ENCODE results near the gene DDIT4. TPM values are rescaled to one million over a fixed set of nuclear protein-coding genes. Genes with fewer than 3 reads are reported as not detected.
"Not testable (repeated sequence)": the region's sequence is repeated elsewhere in the genome, so short reads cannot be mapped to it uniquely, and the experiment has no call there.

The DDIT4 gene
- total RNA-seq, 1 experiment from 2014 or later = 408 TPM

DNA sequence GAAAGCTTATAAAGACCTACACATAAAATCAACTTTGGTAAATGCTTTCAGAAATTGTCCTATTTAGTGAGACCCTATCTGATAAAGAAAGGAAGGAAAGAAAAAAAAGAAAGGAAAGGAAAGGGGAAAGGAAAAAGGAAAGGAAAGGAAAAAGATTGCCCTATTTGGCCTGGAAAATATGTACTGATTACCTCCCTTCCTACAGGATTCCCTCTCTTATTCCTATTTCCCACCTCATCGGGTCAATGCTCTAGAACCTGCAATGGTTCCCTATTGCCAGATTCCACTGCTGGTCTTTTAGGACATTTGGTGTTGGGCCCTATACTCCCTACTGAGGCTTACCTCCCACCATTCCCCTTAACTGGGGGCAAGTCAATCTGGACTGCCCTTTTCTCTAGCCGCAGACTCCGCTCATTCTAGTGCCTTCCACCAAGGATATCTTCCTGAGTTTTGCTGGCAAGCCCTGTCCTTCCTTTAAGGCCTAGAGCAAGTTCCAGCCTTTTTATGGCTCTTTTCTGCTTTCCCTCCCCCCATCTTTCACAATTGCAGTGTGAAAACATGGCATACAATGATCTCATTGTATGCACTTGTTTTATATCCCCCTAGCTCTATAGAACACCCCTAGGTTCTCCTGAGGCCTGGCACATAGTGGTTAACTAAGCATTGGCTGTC, 4.4 kb downstream of the DDIT4 start:
- DNase-seq (ENCODE audit: low read depth) = no peak
- in situ Hi-C loops (cut with HindIII; ENCODE audit: low pct_unique_long_range_greater_than_20kb, low sequenced_read_pairs) = loop anchor here (5.0 kb wide), 1 partner anchor 34 kb away; no protein-coding TSS in a partner anchor

DNA sequence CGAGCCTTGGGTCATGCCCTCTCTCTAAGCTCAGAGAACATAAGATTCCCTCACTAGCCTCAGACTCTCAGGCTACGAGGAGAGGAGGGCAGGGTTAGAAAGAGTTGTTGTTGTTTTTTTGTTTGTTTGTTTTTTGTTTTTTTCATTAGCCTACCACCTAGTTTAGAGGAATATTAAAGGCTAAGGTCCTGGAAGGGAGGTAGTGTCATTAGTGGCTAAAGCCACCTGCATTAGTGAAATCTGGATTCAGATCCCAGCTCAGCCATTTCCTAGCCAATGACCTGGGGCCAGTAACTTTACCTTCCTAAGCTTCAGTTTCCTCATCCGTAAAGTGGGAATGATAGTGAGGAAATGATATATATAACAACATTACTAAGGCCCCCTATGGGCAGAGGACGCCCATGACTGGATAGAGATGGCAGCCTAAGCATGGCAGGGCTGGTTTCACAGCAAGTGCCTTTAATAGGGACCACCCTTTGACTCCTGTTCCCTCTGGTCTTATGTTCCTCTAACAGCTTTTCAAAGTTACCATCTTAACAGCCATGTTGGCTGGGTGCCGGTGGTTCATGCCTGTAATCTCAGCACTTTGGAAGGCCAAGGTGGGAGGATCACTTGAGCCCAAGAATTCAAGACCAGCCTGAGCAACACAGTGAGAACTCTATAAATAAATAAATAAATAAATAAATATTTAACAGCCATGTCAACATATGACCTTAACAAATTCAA, 5.1 kb downstream of the DDIT4 start:
- in situ Hi-C loops (cut with HindIII; ENCODE audit: low pct_unique_long_range_greater_than_20kb, low sequenced_read_pairs) = loop anchor here (5.0 kb wide), 1 partner anchor 33 kb away; no protein-coding TSS in a partner anchor
- no peak for DNase-seq (ENCODE audit: low read depth)

DNA sequence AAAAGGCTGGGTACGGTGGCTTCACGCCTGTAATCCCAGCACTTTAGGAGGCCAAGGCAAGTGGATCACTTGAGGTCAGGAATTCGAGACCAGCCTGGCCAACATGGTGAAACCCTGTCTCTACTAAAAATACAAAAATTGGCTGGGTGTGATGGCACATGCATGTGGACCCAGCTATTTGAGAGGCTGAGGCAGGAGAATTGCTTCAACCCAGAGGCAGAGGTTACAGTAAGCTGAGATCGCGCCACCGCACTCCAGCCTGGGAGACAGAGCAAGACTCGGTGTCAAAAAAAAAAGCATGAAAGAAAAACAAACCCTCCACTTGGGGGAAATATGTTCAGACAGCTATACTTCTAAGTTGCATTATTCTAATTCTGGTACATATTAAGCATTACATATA, 5.9 kb downstream of the DDIT4 start:
- in situ Hi-C loops (cut with HindIII; ENCODE audit: low pct_unique_long_range_greater_than_20kb, low sequenced_read_pairs) = loop anchor here (5.0 kb wide), 1 partner anchor 33 kb away; no protein-coding TSS in a partner anchor

DNA sequence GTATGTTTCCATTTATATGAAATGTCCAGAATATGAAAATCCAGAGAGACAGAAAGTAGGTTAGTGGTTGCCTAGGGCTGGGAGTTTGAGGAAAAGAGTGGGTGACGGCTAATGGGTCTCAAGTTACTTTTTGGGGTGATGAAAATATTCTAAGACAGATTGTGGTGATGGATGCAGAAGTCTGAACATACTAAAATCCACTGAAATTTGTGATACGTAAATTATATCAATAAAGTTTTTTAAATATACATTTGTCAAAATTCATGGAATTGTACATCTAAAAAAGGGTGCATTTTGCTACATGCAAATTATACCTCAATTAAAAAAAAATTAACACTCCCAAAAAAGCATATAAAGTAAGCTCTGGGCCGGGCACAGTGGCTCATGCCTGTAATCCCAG, 9.4 kb downstream of the DDIT4 start:
- in situ Hi-C loops (cut with HindIII; ENCODE audit: low pct_unique_long_range_greater_than_20kb, low sequenced_read_pairs) = no loop called here
- DNase-seq (ENCODE audit: low read depth) = no peak

More for the DNA sequence above, 5.9 kb downstream of the DDIT4 start:
- not testable (repeated sequence) for DNase-seq (ENCODE audit: low read depth)

DNA sequence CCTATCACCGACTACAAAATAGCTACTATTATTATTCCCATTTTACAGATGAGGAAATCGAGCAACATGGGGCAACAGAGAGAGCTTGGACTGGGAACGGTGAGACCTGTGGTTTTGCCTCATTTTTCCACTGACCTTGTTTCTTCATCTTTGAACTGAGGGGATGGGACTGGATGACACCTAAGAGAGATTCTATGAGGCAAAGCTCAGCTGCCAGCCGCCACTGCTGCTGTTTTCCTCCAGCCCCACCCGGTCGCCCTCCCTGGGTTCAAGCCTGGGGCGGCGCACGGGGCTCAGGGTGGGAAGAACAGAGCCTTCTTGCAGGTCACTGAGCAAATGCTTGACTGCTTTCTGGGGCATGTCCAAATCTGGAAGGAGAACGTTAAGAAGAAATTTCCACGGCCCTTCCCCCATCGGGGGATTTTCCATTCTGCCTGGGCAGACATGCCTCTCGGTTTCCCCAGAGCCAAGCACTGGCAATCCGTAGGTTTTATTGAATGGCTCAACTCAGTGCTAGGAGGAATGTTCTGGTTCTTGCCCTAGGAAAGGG, 12.3 kb downstream of the DDIT4 start:
- in situ Hi-C loops (cut with HindIII; ENCODE audit: low pct_unique_long_range_greater_than_20kb, low sequenced_read_pairs) = no loop called here
- peak; percentile 89 for DNase-seq (ENCODE audit: low read depth)

DNA sequence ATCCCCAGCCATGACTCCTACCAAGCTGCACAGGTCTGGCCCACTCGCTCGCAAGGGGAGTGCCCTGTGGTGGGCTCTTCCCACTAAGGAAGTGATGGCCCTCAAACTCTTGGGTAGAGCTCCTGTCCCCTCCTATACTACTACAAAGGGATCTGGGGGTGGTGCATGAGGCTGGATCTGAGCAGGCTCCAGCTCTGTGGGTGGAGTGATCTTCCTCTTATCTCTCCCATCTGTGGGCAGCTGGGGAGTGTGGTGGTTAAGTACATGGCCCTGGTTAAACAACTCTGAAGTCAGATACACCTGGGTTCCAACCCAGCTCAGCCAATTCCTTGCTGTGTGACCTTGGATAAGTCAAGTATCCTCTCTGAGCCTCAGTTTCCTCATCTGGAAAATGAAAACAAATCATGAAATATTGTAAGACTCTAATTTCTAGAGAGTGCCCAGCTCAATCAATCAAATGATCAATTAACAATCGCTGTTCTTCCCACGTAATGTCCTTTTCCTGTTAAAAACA, 17.4 kb downstream of the DDIT4 start:
- DNase-seq (ENCODE audit: low read depth) = no peak
- in situ Hi-C loops (cut with HindIII; ENCODE audit: low pct_unique_long_range_greater_than_20kb, low sequenced_read_pairs) = no loop called here

DNA sequence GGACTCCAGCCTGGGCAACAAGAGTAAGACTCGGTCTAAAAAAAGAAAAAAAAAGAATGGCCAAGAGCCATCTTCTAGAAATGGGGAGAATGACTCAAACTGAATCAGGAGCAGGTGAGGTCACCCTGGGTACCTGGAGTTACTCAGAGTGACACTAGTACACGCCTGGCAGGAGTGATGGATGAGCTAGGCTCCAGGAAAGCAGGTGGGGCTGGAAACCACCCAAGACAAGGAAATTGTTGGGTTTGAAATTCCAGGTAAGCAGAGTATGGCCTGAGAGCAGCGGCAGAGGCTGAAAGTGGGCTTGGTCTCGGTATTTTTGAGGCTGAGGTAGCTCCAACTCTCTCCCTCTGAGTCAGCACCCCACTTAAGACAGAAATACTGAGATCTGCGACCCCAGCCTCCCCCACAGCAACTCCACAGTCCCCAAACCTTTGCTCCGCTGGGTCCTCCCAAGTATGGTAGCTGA, 18.5 kb downstream of the DDIT4 start:
- peak; percentile 65 for DNase-seq (ENCODE audit: low read depth)
- in situ Hi-C loops (cut with HindIII; ENCODE audit: low pct_unique_long_range_greater_than_20kb, low sequenced_read_pairs) = no loop called here

DNA sequence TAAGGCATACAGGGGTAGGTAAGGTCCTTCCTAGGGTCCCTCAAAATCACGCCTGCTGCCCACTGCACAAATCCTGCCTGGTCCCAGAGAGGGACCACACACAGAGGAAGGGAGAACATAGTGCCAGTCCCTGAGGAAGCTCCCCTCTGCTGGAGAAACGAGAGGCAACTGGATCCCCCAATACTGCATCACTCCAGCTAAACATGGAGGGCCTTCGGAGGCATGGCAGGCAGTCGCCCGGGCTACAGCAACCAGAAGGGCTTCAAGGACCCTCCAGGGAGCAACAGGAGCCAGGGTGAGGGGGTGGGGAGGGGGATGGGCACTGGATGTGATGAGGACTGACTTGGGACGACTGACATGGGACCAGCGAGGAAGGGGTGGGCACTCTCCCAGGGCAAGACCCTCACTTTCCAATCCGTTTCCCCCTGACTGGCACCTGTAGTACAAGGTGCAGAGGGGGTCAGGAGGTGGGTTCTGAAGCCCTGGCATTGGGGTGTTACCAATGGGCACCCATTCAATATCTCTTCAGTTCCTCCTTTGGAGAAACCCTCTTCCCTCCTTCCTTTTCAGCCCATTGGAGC, 21.7 kb downstream of the DDIT4 start:
- in situ Hi-C loops (cut with HindIII; ENCODE audit: low pct_unique_long_range_greater_than_20kb, low sequenced_read_pairs) = no loop called here
- DNase-seq (ENCODE audit: low read depth) = no peak

DNA sequence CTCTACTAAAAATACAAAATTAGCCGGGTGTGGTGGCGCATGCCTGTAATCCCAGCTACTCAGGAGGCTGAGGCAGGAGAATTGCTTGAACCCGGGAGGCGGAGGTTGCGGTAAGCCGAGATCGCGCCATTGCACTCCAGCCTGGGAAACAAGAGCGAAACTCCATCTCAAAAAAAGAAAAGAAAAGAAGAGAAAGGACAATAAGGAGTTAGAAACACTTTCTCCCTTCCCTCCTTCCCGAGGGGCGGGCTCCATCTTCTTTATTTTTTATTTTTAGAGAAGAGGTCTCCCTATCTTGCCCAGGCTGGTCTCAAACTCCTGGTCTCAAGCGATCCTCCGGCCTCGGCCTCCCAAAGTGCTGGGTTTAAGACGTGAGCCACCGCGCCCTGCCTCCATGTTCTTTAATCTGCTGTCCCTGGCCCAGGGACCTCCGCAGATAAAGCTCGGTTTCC, 23.1 kb downstream of the DDIT4 start:
- in situ Hi-C loops (cut with HindIII; ENCODE audit: low pct_unique_long_range_greater_than_20kb, low sequenced_read_pairs); DNase-seq (ENCODE audit: low read depth): not testable (repeated sequence)

DNA sequence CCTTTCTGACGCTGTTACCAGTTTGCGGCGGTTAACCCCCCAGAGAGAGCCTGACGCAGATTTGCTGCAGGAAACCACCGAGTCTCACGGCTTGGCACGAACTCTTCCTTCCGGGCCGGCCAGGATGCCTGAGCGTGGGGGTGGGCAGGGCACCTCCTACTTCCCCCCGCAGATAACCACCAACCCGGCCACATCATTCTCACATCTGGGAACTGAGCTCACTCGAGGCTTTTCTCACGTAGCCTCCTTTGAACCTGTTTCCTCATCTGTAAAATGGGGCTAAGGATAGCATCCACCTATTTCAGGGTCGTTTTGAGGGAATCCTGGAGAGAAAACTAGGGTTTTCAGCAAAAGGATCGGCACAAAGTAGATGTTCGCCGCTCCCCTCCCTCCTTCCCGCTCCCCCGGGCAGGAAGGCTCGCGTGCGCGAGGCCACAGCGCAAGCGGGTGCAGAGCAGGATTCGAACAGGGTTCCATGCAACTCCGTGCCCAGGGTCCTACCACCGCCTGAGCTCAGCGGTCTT, 23.6 kb downstream of the DDIT4 start:
- in situ Hi-C loops (cut with HindIII; ENCODE audit: low pct_unique_long_range_greater_than_20kb, low sequenced_read_pairs) = no loop called here
- DNase-seq (ENCODE audit: low read depth) = peak; percentile 92

DNA sequence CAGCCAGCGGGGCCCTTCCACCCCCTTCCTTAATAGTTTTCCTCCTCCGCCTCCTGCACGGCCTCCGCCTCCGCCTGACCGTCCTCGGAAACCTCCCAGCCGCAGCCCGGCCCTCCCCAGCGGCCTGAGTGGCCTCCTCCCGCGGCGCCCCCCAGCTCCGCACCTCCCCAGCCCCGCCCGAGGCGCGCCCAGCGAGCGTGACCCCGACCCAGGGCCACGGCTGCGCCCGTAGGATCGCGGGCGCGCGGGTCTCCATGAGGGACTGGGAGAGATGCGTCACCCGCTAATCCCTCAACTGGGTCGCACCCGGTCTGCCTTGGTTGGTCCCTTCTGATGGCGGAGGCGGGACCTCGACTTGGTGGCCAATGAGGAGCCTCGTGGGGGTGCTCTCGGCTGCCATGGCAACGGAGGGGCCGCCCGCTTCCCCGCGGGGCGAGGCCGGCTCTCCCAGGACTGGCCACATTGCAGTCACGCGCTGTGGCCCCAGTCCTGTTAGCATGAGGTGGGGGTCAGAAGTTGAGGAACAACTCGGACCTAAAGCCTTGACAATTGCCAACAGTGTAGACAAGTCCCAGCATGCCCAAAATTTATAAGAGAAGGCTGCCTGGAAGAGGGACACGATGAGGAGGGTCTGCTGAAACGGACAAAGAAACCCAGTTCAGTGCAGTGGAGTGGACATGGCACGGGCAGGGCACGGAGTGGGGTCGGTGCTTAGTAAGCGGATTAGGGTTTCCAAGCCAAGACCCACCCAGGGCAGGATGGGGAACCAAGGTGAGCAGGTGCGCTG, 24.3 kb downstream of the DDIT4 start:
- in situ Hi-C loops (cut with HindIII; ENCODE audit: low pct_unique_long_range_greater_than_20kb, low sequenced_read_pairs) = no loop called here
- DNase-seq (ENCODE audit: low read depth) = peak; percentile 100

DNA sequence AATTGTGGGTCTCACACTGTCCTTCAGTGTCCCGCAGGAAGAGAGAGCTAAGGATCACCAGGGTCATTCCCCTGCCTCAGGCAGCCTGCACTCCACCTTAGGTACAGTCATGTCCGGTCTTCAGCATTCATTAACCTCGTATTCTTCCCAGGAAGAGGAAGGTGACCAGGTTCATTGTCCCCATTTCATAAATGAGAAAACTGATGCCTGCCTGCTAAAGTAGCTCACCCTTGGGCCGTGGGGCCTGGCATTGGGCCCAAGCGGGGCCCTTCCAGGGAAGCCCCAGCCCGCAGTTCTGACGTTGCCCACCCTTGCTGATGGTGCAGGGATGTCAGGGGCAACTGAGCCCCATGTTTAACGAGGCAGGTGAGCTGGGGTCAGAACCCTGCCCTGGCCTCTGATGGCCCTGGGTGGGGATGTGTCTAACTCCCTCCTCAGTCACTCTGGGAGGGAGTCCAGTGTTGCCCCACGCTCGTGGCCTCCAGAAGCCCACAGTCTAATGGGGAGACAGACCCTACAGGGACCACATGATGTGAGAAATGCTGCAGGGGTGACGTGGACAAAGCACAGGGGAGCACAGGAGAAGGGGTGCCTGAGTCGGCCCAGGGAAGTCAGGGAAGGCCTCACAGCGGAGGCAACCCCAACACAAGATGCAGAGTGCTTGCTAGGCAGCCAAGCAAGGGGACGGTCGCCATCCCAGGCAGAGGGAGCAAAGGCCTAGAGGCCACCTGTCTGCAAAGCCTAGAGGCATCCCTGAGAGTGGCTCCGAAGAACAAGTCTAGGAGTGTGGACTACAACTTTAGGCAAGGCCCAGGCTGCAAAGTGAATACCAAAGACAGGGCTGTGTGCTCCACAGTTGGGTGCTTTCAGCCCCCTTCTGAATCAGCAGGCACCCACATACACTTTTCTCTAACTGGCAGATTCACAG, 25.1 kb downstream of the DDIT4 start:
- in situ Hi-C loops (cut with HindIII; ENCODE audit: low pct_unique_long_range_greater_than_20kb, low sequenced_read_pairs) = no loop called here

DNA sequence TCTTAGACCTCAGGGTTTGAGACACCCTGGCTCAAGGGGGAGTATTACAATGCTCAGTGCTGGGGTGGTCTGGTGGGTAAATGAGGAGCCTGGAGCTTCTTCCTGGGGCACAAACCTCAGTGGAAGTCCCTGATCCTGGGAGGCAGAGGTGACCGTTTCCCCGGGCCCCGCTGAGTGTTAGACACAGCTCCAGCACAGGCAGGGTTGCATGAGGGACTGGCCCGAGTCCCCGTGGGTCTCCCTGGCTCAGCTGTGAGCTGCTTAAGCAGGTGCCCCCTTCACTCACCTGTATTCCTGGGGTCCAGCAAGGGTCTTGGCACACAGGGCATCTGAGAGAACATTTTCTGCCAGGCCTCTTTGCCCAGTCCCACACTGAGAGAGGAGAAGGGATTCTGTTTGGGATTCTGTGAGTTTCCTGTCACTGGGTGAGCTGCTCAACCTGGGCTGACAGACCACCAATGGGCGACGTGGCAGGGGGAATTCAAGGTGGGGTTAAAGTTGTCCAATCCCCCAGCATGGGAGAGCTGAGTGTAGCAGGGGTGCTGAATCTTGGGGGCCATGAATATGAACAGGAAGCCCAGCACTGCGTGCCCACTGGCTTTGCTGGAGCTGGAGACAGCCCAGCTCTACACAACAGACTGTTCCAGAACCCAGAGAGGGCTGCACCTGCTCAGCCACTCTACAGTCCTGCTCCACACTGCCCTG, 29.9 kb downstream of the DDIT4 start:
- no peak for DNase-seq (ENCODE audit: low read depth)
- in situ Hi-C loops (cut with HindIII; ENCODE audit: low pct_unique_long_range_greater_than_20kb, low sequenced_read_pairs) = no loop called here

More for the DNA sequence above, 25.1 kb downstream of the DDIT4 start:
- no peak for DNase-seq (ENCODE audit: low read depth)

DNA sequence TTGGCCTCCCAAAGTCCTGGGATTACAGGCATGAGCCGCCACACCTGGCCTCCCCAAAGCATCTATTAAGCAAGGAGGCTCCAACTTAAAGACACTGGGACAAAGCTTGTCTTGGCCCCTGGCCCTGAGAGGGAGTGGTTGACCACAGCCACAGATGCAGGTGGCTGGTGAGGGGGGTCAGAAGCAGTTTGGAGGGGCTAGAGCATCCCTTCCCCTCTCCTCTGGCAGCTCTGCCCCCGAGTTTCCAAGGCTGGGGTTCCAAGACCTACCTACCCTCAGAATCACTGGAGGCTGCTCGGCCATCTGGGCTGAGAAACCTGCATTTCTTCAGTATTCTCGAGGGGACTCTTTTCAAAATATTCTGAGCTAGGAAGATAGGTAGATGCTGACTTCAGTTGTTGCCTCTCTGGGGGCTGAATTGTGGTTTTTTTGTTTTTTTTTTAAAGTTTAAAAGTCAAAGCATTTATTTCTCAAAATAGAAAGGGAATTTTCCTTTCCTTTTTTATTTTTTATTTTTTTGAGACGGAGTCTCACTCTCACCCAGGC, 32.6 kb downstream of the DDIT4 start:
- DNase-seq (ENCODE audit: low read depth) = no peak
- in situ Hi-C loops (cut with HindIII; ENCODE audit: low pct_unique_long_range_greater_than_20kb, low sequenced_read_pairs) = no loop called here

DNA sequence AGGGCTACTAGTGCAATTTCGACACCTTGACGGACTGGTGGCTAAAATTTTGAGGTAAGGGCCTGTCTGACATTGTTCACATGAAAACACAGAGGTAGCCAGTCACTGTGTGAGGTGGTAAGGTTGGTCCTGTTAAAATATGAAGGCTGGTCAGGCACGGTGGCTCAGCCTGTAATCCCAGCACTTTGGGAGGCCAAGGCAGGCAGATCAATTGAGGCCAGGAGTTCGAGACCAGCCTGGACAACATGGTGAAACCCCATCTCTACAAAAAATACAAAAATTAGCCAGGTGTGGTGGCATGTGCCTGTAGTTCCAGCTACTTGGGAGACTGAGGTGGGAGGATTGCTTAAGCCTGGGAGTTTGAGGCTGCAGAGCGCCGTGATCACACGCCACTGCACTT, 34.0 kb downstream of the DDIT4 start:
- DNase-seq (ENCODE audit: low read depth); in situ Hi-C loops (cut with HindIII; ENCODE audit: low pct_unique_long_range_greater_than_20kb, low sequenced_read_pairs): not testable (repeated sequence)
